Activated T-helper 2 cell treated with anti-CD3 and anti-CD28 coated beads, Interferon-gamma antibody, Interleukin-2, Interleukin-4, amounts not matched to agents 10 μg/mL and 5 μg/mL and 100 μg/mL, durations not matched to agents 14 hours and 24 hours and 36 hours (primary cell): Measurements from ENCODE around the gene KMT2E. TPM values are rescaled to one million over a fixed set of nuclear protein-coding genes. Genes with fewer than 3 reads are reported as not detected.
A peak's percentile ranks its signal among the peaks of the same experiment; 100 is the strongest.

Experiments
- DNase-seq: peaks from one replicate; pipeline ENCODE4 v3.0.0; 2021; ENCODE audit warnings: low spot score
- H3K27ac Mint-ChIP-seq: one replicate; pipeline ENCODE4 v1.8.0; 2021; ENCODE audit warnings: mixed read lengths
- H3K27me3 Mint-ChIP-seq: one replicate; pipeline ENCODE4 v1.8.0; 2021; ENCODE audit warnings: low read depth, mixed read lengths
- H3K36me3 Mint-ChIP-seq: one replicate; pipeline ENCODE4 v1.8.0; 2021; ENCODE audit warnings: low read depth, mixed read lengths
- H3K4me1 Mint-ChIP-seq: one replicate; pipeline ENCODE4 v1.8.0; 2021; ENCODE audit warnings: low read depth, mixed read lengths
- H3K4me3 Mint-ChIP-seq: one replicate; pipeline ENCODE4 v1.8.0; 2021; ENCODE audit warnings: low read depth, mild to moderate bottlenecking, moderate library complexity, mixed read lengths
- H3K9me3 Mint-ChIP-seq: one replicate; pipeline ENCODE4 v1.8.0; 2021; ENCODE audit warnings: mixed read lengths
- intact Hi-C: fragments of 100-400 bp; cut with micrococcal nuclease; formaldehyde crosslinking; loops from one replicate; pipeline ENCODE4 v1.15.1; 2023
- total RNA-seq: library from RNA; stranded (reverse); gene quantifications from 2 replicates; pipeline ENCODE4 v1.2.3, GENCODE V29; 2022

KMT2E gene
- total RNA-seq, 1 donor from 2014 or later = 135 TPM

DNA sequence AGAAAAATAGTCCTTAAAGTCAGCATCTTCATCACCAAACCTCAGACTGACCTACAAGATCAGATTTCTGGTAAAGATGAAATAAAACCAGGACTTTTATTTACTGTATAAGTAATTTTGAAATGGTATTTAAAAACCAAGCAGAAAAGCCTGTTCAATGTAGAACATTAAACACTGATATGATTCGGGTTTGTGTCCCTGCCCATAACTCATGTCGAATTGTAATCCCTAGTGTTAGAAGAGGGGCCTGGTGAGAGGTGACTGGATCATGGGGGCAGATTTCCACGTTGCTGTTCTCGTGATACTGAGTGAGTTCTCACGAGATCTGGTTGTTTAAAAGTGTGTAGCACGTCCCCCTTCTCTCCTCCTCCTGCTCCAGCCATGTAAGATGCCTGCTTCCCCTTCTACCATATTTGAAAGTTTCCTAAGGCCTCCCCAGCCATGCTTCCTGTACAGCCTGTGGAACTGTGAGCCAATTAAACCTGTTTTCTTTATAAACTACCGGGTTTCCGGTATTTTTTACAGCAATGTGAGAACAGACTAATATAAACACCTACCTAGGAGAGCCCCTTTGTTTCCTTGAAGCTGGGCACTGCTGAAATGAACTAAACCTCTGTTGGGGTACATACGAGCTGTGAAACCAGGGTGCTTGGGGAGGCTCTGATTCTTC is 120.1 kb downstream of the KMT2E start:
- no peak overlapping the region for H3K27ac Mint-ChIP-seq

DNA sequence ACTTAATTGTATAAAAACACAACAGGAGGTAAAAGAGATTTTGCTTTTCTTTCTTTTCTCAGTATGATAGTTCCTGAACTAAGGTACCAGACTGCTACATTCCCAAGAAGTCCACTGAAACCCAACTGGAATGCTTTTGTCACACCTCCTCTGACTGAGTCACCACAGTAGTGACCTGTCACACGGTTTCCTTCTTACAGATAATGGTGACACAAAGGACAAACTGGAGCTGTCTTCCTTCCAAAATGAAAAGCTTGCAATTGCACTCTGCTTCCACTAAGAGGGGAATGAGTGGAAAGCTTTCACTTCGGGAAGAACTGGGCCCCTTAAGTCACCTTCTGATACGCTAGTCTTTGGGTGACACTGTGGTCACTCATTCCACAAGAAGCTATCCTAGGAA is 122.2 kb downstream of the KMT2E start:
- Mint-ChIP-seq H3K36me3 (peaks cover 43% of the 10 kb centered on the region), H3K4me3 (no peak overlapping the region), H3K27me3 (no peaks in the 10 kb centered on the region), H3K27ac (no peak overlapping the region), H3K9me3 (no peaks in the 10 kb centered on the region), H3K4me1 (peaks cover 19% of the 10 kb centered on the region)
- no peak for DNase-seq
- intact Hi-C loops = no loop called here

More for the DNA sequence above, 120.1 kb downstream of the KMT2E start:
- H3K36me3 Mint-ChIP-seq = peaks cover 41% of the 10 kb centered on the region
- intact Hi-C loops = no loop called here
- H3K4me1 Mint-ChIP-seq = peaks cover 32% of the 10 kb centered on the region
- H3K4me3 Mint-ChIP-seq = no peak overlapping the region
- no peak for DNase-seq
- no peaks in the 10 kb centered on the region for H3K27me3 Mint-ChIP-seq
- no peaks in the 10 kb centered on the region for H3K9me3 Mint-ChIP-seq

DNA sequence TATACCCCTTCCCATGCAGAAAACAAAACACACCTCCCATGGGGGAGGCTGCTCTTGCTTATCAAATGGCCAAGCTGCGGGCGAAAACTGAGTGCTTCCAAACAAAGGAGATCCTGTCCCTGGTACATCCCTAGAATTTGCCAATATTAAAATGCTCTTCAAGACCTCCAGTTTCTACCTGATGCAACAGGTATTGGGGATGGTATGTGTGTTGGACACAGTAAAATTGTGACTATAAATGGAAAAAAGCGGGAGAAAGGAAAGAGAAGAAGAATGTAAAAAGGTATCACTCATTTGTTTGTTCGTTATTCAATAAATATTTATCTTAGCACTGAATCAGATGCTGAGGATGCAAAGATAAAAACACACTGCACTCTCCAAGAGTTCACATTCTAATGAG is 123.9 kb downstream of the KMT2E start:
- DNase-seq = no peak
- no peaks in the 10 kb centered on the region for H3K9me3 Mint-ChIP-seq
- peaks cover 9% of the 10 kb centered on the region for H3K4me1 Mint-ChIP-seq
- intact Hi-C loops = no loop called here
- no peak overlapping the region for H3K27ac Mint-ChIP-seq
- no peak overlapping the region for H3K4me3 Mint-ChIP-seq
- H3K36me3 Mint-ChIP-seq = peaks cover 52% of the 10 kb centered on the region
- no peaks in the 10 kb centered on the region for H3K27me3 Mint-ChIP-seq

DNA sequence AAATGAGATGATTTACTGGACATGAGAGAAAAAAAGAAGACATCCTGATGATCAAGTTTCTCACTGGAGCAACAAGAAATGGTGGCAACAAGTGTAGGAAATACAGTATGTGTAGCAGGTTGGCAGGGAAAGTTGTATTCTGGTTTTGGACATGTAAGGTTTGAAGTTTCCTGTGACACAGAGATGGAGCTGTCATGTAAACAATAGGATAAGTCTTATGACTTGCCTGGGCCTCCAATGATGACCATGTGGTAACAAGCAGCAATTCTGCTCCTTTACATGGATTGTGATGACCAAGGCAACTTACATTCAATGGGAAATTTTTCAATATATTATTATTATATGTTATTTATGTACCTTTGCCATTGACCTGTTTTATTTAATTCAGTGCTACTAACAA is 125.4 kb downstream of the KMT2E start:
- H3K4me1 Mint-ChIP-seq = peaks cover 4% of the 10 kb centered on the region
- H3K27ac Mint-ChIP-seq = no peak overlapping the region
- intact Hi-C loops = no loop called here
- no peaks in the 10 kb centered on the region for H3K9me3 Mint-ChIP-seq
- H3K27me3 Mint-ChIP-seq = no peaks in the 10 kb centered on the region
- H3K4me3 Mint-ChIP-seq = no peak overlapping the region
- H3K36me3 Mint-ChIP-seq = peaks cover 57% of the 10 kb centered on the region
- no peak for DNase-seq

DNA sequence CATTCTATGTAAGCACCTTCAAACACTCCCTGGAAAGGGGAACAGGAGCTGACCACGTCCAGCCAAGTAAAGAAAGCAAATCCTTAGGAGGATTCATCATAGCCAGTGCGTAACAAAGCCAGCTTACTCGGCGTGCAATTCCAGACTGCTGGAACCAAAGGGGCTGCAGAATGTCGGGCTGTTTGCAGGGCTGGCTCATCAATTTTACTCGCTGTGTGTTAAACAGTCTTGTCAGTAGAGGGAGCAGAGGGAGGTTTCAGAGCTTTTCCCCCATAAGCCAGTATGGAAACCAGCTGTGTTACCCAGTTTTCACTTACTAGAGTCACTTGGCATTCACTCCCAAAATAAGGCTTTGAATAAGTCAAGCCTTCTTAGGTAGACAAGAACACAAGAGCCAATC is 127.1 kb downstream of the KMT2E start:
- Mint-ChIP-seq H3K27ac (no peak overlapping the region), H3K4me1 (no peaks in the 10 kb centered on the region), H3K36me3 (peaks cover 60% of the 10 kb centered on the region), H3K4me3 (no peak overlapping the region), H3K9me3 (no peaks in the 10 kb centered on the region), H3K27me3 (no peaks in the 10 kb centered on the region)
- intact Hi-C loops = no loop called here
- no peak for DNase-seq

DNA sequence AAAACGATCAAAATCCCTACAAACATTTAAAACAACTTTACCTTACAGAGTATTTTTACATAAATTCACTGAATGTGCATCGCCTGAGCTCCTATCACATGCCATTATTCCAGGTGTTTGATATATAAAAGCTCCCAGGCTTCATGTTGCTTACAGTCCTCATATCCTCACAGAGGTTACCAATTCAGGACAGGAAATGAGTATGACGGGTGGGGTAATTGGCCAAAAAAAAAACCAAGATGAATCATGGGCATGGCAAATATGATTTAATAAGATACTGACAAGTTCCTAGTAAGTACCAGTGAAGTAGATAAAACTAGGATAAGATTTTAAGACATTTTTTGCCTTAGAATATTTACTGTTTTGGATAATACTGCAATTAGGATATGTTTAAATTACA is 135.8 kb downstream of the KMT2E start:
- peaks cover 21% of the 10 kb centered on the region for H3K36me3 Mint-ChIP-seq
- no peaks in the 10 kb centered on the region for H3K9me3 Mint-ChIP-seq
- no peak overlapping the region for H3K27ac Mint-ChIP-seq
- DNase-seq = no peak
- intact Hi-C loops = loop anchor here (10.0 kb wide), 2 partner anchors 55 to 145 kb away; no protein-coding TSS in a partner anchor
- peaks cover 18% of the 10 kb centered on the region for H3K4me1 Mint-ChIP-seq
- no peaks in the 10 kb centered on the region for H3K27me3 Mint-ChIP-seq
- no peak overlapping the region for H3K4me3 Mint-ChIP-seq

DNA sequence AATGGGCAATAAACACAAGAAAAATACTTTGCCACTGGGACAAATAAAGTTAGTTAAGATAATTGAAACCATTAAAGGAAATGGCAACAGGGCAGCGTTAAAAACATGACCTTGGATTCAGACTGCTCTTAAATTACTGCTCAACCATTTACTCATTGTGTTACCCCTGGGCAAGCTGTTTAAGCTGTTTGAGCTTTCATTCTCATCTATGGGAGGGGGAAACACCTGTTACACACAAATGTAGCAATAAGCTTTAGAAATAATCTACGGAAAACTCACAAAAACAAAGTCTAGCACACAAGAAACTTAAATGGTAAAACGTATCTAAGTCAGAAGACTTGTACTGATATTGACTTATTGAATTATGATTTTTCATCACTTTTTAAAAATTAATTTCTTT is 137.1 kb downstream of the KMT2E start:
- intact Hi-C loops = loop anchor here (10.0 kb wide), 2 partner anchors 54 to 144 kb away; no protein-coding TSS in a partner anchor
- Mint-ChIP-seq H3K27me3 (no peaks in the 10 kb centered on the region), H3K4me1 (peaks cover 21% of the 10 kb centered on the region), H3K9me3 (no peaks in the 10 kb centered on the region), H3K4me3 (no peak overlapping the region), H3K27ac (no peak overlapping the region), H3K36me3 (peaks cover 21% of the 10 kb centered on the region)
- no peak for DNase-seq

DNA sequence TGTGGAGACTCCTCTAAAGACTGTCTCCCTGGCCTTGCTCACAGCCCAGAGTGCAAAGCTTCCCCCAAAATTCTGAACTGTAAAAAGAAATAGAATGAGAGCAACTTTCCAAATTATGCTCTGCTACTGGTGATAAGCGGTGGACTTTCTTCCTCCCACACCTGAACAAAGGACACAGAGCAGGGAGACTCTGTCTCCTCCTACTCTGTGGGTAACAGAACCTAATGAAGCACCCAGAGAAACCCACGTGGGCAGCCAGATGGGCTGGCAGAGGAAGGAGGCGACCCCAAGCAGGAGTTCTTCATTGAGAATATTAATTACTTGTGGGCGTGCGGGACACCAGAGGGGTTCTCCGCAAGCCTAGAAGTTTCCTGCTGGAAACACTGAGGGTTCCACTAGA is 139.5 kb downstream of the KMT2E start:
- H3K4me3 Mint-ChIP-seq = no peak overlapping the region
- H3K9me3 Mint-ChIP-seq = no peaks in the 10 kb centered on the region
- H3K27ac Mint-ChIP-seq = no peak overlapping the region
- intact Hi-C loops = loop anchor here (1.0 to 10.0 kb wide), 4 partner anchors 51 to 276 kb away; no protein-coding TSS in a partner anchor
- peaks cover 23% of the 10 kb centered on the region for H3K36me3 Mint-ChIP-seq
- H3K4me1 Mint-ChIP-seq = peaks cover 30% of the 10 kb centered on the region
- no peaks in the 10 kb centered on the region for H3K27me3 Mint-ChIP-seq
- no peak for DNase-seq

DNA sequence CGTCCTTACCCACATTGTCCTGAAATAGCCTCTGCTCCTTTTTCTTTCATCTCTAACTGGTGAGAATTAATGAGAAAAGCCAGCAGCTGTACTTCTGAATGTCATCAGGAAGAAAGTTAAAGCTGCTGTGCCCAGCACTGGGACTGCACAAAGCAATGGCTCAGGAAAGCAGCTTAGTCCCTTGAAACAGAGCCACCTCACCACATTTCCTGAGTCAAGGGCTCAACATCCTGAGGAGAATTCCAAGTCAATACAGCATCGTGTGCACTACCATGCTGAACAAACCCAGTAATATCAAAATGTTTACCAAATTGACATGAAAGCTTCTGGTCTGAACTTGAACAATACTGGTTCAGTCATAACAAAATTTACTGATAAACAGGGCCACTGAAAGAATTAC is 140.1 kb downstream of the KMT2E start:
- Mint-ChIP-seq H3K4me1 (peaks cover 30% of the 10 kb centered on the region), H3K27ac (no peak overlapping the region), H3K27me3 (no peaks in the 10 kb centered on the region), H3K9me3 (no peaks in the 10 kb centered on the region), H3K4me3 (no peak overlapping the region), H3K36me3 (peaks cover 23% of the 10 kb centered on the region)
- intact Hi-C loops = loop anchor here (10.0 kb wide), 2 partner anchors 51 to 141 kb away; no protein-coding TSS in a partner anchor
- DNase-seq = no peak

DNA sequence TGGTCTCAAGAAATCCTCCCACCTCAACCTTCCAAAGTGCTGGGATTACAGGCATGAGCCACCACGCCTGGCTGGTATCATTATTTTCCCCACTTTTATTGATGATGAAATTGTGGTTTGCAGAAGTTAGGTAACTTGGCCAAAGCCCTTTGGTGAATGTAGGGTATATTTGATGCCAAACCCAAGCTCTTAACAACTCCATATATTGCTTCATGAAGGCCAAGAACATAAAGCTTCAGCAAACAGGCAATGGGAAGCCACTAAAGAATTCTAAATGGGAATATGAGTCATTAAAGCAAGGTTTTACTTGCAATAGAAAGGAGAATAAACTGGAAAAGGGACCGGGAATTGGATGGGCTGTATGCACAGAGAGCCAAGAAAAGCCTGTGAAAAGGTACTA is 142.7 kb downstream of the KMT2E start:
- peaks cover 18% of the 10 kb centered on the region for H3K36me3 Mint-ChIP-seq
- H3K27ac Mint-ChIP-seq = peak overlapping the region; percentile 16
- no peak overlapping the region for H3K4me3 Mint-ChIP-seq
- H3K9me3 Mint-ChIP-seq = no peaks in the 10 kb centered on the region
- no peak for DNase-seq
- intact Hi-C loops = loop anchor here (10.0 kb wide), 2 partner anchors 48 to 138 kb away; no protein-coding TSS in a partner anchor
- no peaks in the 10 kb centered on the region for H3K27me3 Mint-ChIP-seq
- peaks cover 20% of the 10 kb centered on the region for H3K4me1 Mint-ChIP-seq

DNA sequence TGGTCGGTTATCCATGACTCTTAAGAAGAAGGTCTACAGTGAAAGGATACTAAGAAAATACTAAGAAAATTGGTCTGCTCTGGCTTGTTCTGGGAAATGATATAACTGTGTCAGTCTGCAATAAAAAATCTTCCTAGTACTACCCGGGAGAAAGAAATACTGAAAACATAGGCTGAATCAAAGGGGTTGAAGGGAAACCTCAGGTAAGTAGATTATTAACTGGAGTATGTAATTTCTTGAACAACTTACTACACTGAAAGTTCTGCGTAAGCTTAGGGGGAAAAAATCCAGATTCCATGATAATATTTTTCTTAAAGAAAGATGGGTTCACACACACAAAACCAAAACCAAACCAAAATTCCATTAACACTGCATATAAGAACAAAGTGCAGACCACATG is 143.3 kb downstream of the KMT2E start:
- Mint-ChIP-seq H3K4me3 (no peak overlapping the region), H3K27me3 (no peaks in the 10 kb centered on the region), H3K36me3 (peaks cover 18% of the 10 kb centered on the region), H3K9me3 (no peaks in the 10 kb centered on the region), H3K4me1 (peaks cover 20% of the 10 kb centered on the region), H3K27ac (no peak overlapping the region)
- DNase-seq = no peak
- intact Hi-C loops = loop anchor here (10.0 kb wide), 2 partner anchors 48 to 138 kb away; no protein-coding TSS in a partner anchor

DNA sequence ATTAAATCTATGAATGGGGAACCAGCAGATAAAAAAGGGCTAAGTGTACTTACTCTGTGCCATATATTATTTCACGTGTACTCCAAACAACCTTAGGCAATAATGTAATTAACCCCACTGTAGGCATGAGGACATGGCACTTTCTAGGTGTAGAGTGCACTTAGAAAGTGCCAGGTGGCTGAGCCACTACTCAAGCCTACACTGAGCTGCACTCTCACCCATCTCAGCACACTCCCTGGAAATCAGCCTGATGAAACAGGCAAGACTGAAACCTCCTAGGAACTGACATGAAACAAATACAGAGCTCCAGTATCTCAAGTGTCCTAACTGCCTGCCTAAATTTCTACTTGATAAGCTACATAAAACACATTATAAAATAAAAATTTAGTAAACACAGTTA is 147.4 kb downstream of the KMT2E start:
- H3K4me1 Mint-ChIP-seq = peaks cover 10% of the 10 kb centered on the region
- no peaks in the 10 kb centered on the region for H3K9me3 Mint-ChIP-seq
- no peak overlapping the region for H3K4me3 Mint-ChIP-seq
- intact Hi-C loops = no loop called here
- H3K36me3 Mint-ChIP-seq = peaks cover 42% of the 10 kb centered on the region
- DNase-seq = no peak
- no peaks in the 10 kb centered on the region for H3K27me3 Mint-ChIP-seq
- H3K27ac Mint-ChIP-seq = no peak overlapping the region
